ENCODE measurements around the gene SUCO.
A peak's percentile ranks its signal among the peaks of the same experiment; 100 is the strongest.
"Not testable (repeated sequence)": the region's sequence is repeated elsewhere in the genome, so short reads cannot be mapped to it uniquely, and the experiment has no call there.

SUCO gene

DNA sequence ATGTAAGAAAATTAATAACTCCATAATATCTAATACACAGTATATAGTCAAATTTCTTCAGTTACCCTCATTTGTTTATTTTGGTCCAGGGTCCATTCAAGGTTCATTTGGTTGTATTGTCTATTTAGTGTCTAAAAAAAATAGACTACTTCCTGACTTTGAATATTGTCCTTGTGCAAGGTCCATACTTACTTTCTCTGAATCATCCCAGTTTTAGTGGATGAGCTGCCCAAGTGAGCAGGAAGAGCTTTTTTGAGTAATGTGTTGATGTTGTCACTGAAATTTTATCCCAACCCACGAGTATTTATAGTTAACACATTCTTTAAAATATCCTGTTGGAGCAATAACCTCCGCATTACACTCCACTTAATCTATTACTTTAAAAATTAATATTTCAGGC lies 80.3 kb downstream of the SUCO start:
- no peak for FAIRE-seq

DNA sequence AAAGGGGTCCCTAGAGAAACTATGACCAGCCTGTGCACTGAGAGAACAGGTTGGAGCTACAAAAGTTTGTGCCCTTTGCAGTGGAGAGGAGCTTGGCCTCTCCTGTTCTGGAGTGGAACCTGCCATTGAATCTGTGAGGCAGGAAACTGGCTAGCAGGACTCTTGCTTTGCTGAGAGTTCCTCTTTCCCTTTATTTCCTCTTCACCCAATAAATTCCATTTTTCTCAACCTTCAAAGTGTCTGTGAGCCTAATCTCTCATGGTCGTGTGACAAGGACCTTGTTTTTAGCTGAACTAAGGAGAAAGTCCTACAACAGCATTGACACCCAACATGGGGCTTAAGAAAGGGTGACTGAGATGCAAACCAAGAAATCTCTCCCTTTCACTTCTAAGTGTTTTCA lies 83.2 kb downstream of the SUCO start:
- FAIRE-seq = no peak

DNA sequence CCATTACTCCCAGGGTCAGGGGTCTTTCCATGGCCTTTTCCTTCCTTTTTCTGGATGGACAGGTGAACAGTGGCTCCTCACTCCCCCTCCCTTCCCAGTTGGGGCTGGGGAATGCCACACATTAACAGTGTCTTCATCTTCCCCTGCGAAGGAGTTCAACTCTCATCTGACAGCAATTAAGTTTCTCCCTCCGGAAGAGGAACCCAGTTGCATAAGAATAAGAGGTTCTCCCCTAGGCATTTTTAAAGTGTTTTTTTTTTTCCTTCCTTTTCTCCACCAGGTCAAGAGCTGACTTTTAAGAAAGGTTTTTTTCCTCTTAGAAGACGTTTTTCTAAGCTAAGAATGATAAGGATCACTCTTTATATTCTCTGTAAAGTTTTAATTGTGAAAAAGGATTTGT lies 83.7 kb downstream of the SUCO start:
- peak; percentile 60 for FAIRE-seq

DNA sequence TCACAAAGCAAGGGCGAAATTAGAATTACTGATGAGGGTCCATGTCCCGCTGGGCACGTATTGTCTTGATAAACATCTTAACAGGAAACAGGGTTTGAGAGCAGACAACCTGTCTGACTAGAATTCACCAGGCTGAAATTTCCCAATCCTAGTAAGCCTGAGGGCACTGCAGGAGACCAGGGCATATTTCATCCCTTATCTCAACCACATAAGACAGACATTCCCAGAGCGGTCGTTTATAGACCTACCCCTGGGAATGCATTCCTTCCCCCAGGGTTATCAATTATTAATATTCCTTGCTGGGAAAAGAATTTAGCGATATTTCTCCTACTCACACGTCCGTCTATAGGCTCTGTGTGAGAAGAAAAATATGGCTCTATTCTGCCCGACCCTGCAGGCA lies 87.7 kb downstream of the SUCO start:
- FAIRE-seq = not testable (repeated sequence)

DNA sequence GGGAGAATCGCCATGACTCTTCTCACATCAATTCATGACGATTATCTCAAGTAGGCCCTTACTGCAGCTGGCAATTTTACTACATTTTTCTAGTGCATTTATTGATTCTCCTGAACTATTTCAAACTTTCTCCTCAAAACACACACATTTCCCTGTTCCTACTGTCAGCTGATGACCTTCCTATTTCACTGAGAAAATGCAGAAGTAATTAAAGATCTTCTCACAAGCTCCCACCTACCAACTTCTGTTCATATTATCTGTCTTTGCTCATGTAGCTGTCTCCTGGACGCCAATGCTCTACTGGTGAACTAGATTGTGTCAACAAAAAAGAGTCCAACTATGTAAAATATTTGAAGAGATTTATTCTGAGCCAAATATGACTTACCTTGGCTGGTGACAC lies 89.6 kb downstream of the SUCO start:
- FAIRE-seq = no peak

DNA sequence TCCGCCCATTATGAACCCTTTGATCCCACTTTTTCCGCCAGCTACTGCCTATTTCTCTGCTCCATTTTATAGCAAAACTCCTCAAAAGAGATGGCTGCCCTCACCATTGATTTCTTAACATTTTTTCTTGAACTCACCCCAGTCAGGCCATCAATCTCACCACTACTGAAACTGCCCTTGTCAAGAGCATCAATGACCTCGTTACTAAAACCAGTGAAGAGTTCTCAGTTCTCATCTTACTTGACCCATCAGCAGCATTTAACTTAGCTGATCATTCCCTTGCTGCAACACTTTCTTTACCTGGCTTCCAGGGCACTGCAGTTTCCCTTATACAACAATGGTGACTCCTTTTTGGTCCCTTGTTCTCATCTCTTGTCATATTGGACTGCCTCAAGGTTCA lies 90.8 kb downstream of the SUCO start:
- no peak for FAIRE-seq

DNA sequence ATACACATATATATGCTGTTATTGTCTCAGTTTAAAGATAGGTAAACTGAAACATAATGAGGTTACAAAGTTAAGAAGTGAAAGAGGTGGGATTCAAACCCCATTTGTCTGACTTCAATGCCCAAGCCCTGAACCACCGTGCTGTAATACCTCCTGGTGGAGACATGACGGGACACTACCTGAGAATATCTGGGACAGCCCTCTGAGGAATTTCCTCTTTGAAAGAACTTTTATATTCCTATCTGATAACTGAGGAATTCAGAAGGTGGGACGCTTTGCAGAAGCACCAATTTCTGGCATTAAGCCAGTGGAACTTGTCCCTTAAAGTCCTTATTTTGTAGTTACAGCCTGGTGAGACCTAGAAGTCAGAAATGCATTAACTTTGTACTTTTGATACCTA lies 93.9 kb downstream of the SUCO start:
- no peak for FAIRE-seq

DNA sequence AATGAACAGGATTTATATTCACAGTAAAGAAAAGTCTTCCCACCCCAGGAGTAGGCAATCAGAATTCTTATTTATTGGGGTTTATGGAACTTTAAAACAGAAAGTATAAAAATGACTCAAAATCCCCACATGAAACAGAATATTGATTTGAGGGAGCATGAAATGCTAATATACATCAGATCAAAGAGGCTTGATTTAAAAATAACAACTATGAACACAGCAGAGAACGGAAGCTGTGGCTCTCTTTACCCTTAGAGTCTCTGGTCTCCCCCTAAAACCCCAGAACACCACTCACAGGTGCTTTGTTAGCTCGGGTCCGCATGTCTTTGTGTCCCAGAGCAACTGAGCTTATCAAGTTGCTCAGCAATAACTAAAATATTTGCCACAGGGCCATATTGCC lies 94.8 kb downstream of the SUCO start:
- FAIRE-seq = no peak

DNA sequence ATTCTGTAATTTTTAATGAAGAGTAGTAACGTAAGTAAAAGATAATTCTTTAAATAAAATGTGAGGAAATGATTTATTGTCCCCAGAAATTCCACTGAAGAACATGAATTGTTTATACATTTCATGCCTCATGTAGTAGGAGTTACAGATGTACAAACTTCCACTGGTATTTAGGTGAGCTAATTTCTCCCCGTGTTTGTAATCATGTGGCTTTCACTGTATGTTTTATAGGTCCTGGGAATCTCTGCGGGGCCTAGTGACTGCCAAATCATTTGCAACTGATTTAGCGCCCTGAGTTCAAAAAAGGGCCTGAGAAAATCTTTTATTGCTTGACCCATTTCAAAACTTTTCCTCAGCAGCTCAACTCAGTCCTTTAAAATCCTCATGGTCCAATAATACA lies 95.5 kb downstream of the SUCO start:
- no peak for FAIRE-seq

DNA sequence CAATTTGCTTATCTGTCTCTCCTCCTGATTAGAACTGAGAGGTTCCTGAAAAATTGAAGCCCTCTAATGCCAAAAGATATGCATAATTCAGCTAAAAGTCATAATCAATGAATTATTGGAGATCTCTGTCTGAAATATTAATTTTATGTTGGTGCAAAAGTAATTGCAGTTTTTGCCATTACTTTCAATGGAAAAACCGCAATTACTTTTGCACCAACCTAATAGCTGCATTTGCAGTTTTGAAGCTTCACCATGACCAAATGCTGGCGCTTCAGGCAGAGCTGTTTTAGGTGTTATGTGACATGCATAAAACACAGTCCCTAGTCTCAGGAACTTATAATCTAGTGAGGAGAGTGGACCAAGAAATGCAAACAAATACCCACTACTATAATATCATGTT lies 96.2 kb downstream of the SUCO start:
- FAIRE-seq = no peak

DNA sequence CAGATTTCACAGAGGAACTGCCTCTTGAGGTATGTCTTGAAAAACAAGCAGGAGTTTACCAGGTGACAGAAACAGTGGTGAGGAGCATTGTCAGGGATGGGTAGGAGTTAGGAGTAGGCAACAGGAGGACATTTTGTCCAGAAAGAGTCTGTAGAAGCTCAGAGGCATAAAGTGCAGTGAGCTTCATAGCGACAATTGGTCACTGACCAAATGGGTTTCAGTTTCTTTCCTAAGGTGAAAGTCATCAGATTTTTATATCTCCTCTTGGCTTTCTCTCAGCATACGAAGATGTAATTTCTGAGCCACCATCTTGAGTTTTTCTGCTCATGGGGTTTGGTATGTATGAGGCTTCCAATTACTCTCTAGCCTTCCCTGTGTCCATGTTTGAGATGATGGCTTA lies 96.7 kb downstream of the SUCO start:
- FAIRE-seq = no peak

DNA sequence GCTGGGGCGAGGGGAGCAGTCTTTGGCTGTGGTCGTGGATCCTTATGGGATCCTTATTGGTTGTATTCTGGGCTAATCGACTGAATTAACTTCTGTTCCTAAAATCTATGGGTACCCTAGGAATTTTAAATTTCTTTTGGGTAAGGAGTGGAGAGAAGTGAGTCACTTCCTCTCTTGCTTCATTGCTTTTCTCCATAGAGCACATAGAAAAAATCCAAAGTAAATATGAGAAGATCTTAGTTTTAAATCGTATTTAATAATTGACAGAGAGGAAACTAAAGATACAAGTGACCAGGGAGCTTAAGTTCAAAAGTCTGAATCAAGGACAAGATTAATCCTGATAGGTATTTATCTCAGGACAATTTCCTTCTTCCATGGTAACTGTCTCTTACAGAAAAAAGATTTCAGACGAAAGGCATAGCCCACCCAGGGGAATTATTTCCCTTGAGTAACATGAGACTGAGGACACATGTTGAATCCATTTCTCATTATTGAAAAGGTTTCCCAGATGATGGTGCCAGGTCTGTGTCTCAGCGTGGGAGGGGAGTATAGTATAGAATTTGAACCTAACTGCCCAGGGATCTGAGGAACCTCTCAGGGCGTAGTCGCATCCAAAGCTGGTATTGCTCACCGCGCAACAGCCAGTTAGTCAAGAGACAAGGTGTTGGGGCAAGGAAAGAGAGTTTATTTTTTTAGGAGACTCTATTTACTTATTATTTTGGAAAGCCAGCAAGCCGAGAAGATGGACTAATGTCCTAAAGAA lies 97.3 kb downstream of the SUCO start:
- FAIRE-seq = no peak

DNA sequence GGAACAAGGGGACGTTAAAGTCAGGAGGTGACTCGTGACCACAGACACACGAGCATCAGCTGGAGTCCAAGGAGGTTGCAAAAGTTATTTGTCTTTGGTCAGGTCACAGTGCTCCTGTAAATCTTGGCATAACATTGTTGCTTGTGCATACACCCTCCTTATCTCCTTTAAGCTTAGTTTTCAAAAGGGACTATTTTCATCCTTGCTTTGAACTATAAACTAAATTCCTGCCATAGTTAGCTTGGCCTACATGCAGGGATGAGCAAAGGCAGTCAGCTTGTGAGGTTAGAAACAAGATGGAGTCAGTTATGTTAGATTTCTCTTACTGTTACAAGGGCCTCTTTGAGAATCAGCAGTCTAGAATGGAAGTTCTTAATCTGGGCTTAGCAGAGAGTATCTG lies 97.9 kb downstream of the SUCO start:
- FAIRE-seq = no peak

DNA sequence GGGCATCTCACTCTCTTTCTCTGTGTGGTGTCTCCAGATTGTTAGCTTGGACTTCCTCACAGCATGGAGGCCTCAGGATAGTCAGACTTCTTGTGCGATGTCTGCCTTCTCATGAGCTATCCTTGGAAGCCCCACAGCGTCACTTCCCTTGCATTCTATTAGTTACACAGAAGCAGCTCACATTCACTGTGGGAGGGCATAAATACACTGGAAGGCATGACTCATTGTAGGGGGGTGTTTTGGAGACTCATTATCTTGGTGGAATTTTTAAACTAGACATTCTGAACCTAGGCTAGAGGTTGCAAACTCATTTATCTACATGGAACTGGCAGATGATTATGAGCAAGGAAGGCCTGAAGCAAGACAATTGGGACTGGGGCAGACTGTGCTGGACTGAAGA lies 104.6 kb downstream of the SUCO start:
- no peak for FAIRE-seq

DNA sequence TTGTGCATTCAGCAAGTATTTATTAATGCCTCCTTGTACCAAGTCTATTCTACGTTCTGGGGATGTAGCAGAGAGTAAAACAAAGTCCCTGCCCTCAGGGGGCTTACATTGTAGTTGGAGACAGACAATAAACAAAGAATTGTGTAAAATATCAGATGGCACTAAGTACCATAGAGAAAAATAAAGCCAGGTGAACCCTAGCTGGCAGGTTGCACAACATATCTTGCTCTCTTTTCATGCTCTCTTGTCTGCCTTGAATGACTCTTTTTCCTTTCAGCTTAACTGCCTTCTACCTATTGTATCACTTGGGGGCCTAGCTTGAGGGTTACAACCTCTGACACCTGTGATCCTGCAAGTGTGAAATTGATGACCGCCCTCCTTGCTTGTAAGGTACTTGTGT lies 105.3 kb downstream of the SUCO start:
- no peak for FAIRE-seq

DNA sequence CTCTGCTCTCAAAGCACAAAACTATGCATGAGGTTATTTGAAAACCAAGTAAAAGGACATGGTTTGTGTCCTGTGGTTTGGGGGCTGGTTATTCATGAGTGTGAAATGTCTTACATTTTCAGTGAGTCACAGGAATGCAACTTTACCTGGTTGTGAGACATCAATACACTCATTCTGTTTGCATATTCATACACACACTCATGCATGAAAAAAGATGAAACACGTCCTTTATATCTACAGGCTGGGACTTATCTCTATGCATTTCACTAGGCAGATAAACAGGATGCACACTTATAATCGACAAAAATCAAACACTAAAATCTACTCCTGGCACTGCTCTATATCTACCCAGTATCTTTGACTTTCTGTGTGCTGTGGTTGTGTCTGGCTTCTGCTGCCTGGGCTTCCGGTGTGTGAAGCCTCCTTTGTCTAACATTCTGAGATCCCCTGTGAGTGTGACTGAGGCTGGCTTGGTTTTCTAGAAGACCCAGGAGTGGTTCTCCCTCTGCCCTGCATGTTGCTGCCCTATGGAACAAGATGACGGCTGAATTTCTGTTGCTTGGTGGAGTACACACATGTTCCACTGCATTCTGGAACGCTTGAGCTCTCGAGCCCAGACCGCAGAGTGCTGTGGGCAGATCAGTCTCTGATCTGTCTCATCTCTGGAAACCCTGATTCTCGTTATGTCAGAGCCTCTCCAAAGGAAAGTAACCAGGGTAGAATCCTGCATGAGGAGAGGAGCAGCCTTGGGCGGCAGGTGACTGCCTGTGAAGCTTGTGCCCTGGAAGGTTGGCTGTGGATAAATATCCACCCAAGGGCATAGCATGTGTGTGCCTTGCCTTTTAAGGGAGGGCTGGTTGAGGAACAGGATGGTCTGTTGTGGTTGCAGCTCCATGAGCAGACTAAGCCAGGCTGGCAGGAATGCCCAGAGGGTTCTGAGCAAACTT lies 106.2 kb downstream of the SUCO start:
- no peak for FAIRE-seq

DNA sequence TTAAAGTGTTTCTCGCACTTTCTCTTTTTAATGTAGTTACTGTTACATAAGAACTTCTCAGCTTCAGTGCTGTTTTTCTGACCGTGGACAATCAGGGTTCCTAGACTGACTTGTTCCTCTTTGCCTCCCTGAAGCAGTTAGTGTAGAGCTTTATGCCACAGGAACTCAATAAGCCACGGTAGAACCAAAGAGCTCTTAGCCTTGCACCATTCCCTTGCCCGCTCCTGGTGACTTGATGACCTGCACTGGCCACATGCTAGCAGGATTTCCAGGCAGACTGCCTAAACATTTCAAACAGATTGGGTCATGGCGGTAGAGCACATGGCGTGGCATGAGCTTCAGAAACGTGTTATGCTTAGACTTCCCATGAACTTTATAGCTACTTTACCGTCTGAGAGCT lies 107.2 kb downstream of the SUCO start:
- FAIRE-seq = no peak

DNA sequence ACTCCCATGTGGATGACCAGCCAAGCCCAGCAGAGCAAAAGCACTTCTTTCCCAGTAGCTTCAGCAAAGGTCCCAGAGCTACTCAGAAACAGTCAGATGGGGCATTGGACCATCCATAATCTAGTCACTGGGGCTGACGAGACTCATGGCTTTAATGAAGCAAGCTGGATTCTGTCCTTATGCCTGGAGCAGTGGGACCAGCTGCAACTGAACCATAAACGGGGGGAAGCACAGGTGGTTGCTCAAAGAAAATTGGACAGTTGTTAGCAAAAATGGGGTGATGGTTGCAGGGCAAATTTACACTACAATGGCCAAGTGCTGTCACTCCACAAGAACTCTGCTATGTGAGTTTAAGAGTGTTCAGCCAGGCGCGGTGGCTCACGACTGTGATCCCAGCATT lies 108.5 kb downstream of the SUCO start:
- FAIRE-seq = no peak

DNA sequence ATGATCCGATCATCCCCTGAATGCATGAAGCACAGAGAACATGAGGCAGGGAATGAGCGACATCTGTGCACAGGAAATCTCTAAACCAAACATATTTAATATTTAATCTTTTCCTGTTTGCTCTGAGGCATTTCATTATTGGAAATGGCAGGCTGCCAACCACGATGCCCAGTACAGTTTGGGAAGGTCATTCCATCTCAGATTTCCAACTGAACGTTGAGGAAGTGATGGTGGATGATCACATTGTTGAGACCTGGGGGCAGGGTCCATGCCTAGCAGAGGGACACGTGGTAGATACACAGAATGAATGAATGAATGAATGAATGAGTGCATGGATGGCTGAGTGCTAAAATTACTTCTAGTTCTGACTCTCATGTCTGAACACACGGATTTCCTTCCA lies 110.0 kb downstream of the SUCO start:
- FAIRE-seq = no peak

DNA sequence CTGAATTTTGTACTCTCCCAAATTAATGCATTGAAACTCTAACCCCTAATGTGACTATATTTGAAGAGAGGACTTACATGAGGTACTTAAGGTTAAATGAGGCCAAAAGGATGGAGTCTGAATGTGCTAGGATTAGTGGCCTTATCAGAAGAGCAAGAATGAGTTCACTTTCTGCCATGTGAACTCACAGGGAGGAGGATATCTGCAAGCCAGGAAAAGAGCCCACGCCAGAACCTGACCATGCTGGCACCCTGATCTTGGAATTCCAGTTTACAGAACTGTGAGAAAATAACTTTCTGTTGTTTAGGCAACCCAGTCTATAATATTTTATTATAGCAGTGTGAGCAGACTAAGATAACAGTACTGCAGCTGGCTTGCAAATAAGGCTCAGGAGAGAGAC lies 113.7 kb downstream of the SUCO start:
- FAIRE-seq = no peak

DNA sequence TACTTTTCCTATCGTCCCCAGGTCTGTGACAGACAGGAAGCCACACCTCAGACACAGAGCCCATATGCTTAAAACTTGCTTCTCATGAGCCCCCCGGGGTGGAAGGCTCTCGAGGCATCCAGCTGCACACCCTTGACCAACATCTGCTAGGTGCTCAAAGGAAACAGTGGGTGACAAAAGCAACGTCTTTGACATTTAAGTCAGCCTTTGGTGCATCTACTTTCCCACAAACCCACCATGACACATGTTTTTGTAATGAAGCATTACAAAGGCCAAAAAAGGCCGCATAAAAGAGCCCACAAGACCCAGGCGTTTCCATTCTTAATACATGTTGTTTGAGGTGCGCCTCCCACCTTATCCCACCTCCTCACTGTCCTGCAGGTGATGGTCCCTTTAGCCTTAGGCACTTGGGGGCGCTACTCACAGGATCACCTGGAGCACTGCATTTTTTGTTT lies 114.2 kb downstream of the SUCO start:
- FAIRE-seq = no peak

DNA sequence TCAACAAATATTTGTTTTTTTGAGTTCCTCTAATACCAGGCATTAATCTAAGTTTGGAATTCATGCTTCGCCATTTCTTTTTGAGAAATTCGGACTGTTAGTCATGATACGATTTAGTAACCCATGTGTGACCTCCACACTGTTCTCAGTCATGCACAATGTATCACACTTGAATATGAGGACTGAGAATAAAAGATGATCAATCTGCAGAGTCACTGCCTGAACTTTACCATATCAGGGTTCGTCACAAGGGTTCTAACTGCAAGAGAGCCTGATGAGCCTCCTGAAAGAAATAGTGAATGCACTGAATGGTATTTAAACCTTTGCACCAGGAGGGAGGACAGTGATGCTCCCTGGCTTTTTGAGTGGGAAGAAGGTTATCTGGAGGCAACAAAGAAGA lies 115.0 kb downstream of the SUCO start:
- no peak for FAIRE-seq

DNA sequence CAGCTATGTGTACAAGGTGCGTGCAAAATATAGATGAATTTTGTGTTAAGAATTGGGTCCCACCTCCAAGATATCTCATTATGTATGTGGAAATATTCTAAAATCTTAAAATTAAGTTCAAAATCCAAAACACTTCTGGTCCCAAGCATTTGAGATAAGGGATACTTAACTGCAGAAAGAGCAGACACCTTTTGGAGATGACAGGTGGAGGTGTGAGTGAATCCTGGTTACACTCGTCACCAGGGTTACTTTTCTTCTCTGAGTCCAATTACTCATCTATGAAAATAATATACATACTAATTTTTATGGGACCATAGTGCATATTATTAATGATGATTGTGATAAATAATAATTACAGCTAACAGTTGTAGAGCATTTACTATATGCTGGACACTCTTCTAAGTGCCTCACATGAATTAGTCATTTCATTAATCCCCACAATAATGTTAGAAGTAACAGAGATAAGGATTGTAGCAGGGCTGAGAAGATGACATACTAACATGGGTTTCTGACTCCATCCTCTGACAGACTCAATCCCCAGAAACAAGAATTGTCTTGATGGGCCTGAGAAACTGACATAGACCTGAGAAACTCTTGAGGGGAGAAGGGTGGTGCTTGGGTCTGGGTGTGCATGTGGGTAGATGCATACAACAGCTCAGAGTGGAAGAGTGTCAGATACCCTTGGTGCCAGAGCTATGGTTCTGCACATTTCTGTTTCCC lies 117.7 kb downstream of the SUCO start:
- FAIRE-seq = no peak

All from TTC549 (cell line).